HuH-7.5 (cell line): ENCODE measurements around the gene ACTN3.
A peak's percentile ranks its signal among the peaks of the same experiment; 100 is the strongest.

Experiments used
- DNase-seq: peaks from one replicate; pipeline ENCODE4 v3.0.0; 2011; ENCODE audit warnings: low spot score

The ACTN3 gene

DNA sequence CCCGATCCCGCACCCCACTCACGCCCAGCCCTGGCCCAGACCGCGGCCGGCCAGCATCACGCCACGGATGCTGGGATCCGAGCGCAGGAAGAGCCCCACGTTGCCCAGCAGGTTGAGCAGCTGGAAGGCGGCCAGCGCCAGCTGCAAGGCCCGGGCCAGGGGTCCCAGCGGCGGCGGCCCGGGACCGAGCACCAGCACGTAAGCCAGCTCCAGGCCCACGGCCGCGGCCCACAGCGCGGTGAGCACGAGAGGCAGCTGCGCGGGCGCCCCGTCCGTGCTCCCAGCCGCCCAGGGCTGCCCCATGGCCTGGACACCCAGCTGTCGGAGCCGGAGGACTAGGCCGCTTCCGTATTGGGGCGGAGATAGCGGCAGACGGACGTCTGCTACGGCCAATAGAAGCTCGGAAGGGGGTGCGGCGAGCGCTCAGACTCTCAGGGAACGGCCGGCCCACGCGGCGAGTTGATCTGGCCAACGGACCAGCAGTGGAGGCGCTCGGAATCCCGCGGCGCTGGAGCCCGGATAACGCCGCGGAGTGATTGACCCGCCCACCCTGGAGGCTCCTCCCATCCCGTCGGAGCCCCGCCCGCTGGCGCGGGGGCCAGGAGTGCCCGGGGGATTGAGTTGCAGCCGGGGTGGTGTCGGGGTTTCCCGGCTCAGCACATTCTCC is 869 bp upstream of the ACTN3 start, which contains the start of gene ZDHHC24:
TSS of gene ZDHHC24 (minus strand) at position 348 of the 667 bp plus-strand sequence. CDS start at position 303, 45 bp downstream.
- peak; percentile 100 for DNase-seq

DNA sequence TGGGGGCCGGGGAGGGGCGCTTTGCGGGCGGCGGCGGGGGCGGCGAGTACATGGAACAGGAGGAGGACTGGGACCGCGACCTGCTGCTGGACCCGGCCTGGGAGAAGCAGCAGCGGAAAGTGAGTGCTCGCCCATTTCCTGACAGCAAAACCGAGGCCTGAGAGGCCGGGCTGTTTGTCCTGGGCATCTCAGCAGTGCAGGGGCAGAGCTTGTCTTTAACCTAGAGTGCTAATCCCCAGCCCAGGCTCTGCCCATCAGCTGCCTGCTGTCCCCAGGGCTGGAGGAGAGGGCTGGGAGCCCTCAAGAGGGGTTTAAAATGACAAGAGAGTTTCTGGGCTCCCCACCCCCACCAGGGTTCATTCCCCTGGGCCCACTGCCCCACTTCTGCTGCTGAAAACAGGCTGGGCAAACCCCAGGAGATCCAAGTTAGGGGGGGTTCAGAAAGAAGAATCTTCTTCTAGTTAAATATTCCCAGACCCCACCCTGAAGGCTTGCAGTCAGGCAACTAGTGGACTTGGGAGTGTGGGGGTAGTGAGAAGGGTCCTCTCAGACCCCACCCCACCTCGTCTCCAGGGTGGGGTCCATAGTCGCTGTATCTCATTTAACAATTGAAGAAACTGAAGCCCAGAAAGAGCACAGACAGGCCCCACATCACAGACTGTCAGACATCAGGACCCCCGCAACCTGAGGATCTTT is 411 bp downstream of the ACTN3 start:
- peak; percentile 90 for DNase-seq

DNA sequence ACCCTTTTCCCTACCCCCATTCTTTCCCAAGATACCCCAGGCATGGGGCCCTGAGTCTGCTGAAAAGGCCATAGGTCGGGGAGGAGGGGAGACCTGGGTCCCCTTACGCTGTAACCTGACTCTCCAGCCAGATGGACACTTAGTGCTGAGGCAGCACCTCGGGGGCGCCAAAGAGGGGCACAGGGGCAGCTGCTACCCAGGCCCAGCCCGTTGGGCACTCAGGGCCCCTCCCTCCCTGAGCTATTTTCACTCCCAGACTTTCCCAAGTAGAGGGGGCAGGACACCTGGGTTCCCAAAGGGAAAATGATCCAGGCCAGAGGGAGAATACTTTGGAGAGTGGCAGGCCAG is 933 bp downstream of the ACTN3 start:
- peak; percentile 77 for DNase-seq

DNA sequence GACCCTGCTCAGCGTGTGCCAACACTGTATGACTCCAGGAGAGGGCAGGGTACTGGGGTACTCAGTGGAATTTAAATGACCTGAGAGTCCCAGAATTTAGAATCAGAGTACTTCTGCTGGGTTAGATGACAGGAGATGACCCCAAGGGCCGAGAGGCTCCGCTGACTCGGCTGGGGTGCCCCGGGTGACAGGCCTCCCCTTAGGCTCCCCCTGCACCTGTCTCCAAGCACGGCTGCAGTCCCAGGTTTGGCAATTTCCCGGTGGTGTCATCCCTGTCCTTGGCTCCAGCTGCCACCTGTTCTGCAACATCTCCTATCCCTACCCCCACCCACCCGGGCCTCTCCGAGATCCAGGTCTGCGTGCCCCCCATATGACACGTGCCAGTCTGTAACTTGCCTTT is 1.3 kb downstream of the ACTN3 start:
- DNase-seq, result peak; percentile 70

DNA sequence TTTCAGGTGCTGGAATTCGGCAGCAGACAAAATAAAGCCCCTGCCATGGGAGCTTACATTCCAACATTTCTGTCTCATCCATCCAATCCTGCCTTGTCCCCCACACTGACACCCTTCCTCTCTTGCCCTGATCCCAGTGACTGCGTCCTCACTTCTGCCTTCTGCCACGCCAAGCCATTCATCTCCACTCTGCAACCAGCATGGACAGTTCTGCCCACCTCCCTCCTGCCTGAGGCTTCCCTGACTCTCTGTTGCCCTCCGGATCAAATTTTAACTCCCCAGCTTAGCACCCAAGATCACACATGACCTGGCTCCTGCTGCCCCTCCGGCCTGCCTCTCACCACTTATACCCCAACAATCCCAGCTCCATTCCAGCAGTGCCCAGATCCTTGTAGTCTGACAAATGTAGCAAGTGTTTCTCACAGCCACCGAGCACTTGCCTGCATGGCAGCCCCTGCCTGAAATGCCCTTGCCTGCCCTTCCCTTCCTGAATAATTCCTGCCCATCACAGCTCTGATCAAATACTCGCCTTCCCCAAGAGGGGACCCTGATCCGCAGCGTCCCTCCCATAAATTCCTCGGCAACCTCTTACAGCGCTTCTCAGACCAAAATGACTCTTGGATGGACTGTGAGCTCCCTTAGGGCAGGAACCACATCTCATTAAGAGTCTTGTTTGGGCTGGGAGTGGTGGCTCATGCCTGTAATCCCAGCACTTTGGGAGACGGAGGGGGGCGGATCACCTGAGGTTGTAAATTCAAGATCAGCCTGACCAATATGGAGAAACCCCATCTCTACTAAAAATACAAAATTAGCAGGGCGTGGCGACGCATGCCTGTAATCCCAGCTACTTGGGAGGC is 2.3 kb downstream of the ACTN3 start:
- no peak for DNase-seq

DNA sequence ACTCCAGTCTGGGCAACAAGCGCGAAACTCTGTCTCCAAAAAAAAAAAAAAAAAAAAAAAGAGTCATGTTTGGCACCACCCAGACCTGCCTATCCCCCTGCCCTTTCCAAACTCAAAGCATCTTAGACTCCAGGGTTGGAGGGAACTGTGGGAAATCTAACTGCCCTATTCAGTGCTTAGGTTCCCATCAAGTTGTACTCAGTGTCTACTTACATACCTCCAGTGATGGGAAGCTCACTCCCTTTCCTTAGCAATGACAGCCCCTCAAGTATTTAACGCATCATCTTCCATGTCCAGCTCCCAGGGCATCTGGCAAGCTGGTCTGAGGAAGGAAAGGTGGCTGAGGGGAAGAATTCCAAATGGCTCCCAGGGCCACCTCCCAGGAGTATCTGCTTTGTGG is 3.0 kb downstream of the ACTN3 start:
- no peak for DNase-seq

DNA sequence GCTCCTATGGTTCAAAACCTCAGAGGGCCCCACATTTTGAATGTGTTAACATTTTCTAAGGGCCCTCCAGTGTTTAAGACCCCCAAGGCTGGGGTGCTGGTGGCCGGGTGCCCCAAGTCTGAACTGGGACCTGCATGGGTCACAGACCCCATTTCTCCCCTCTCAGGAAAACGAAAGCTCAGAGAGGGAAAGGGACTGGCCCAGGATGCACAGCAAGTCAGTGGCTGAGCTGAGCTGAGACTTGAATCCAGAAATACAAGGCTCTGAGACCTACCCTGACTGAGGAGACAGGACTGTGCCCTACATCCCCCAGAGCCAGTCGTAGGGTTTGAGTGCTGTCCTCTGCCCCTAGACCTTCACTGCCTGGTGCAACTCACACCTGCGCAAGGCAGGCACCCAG is 4.2 kb downstream of the ACTN3 start:
- DNase-seq, result peak; percentile 46

DNA sequence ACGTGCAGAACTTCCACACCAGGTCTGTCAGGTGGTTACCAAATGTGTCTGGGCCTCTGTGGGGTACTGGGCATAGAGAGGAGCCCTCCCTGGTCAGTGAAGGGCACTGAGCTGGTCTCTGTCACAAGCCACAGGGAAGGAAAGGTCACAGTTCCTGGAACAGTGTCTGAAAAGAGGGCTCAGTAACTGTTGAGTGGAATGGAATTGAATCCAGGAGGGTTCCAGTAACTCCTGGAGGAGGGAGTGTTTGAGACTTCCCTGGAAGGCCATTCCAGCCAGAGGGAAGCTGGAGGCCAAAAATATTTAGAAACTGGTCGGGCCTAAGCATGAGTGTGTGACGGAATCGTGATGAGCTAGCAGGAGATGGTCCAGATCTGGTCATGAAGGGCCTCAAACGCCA is 7.9 kb downstream of the ACTN3 start:
- peak; percentile 64 for DNase-seq

DNA sequence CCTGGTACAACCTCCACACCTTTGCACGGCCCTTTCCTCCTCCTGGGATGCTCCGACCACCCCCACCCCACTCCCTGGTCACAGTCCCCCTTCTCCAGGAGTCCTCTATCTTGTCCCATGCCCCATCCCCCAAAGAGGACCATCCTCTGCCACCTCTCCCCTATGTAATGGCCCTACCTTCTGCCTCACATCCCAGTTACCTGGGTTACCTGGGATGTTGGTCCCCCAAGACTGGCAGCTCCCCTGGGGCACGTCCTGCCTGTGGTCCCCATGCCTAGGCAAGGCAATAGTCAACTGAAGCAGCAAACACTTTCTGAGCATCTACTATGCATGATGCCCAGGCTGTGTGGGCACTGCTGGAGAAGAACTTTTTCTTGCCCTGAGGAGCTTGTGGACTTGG is 8.7 kb downstream of the ACTN3 start:
- DNase-seq, result peak; percentile 58

DNA sequence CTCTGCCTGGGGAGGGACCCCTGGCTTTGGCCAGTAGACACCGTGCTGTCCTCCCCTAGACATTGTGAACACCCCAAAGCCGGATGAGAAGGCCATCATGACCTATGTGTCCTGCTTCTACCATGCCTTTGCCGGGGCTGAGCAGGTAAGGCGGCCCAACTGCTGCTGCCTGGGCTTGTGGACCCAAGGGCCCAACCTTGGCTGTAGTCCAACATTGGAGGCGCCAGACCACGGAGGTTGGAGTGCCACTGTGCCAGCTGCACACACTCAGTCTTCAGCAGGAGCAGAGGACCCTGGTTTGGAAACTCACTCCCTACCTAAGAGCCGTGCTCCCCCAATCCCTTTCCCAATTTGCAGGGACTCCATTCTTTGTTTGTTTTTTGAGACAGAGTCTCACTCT is 9.4 kb downstream of the ACTN3 start:
- DNase-seq, result no peak

DNA sequence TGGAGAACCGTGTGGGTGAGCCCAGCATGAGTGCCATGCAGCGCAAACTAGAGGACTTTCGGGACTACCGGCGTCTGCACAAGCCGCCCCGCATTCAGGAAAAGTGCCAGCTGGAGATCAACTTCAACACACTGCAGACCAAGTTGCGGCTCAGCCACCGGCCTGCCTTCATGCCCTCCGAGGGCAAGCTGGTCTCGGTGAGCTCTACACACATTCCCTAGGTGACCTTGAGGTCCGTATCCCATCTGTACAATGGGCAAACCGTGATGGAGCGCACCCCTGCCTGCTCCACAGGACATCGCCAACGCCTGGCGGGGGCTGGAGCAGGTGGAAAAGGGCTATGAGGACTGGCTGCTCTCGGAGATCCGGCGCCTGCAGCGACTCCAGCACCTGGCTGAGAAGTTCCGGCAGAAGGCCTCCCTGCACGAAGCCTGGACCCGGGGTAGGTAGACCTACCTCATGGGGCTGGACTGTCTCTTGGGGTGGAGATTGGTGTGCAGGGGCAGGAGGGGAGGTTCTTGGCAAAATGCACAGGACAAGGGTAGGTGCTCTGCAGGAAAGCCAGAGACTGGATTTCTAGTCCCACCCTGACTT is 11.1 kb downstream of the ACTN3 start:
- peak; percentile 63 for DNase-seq

DNA sequence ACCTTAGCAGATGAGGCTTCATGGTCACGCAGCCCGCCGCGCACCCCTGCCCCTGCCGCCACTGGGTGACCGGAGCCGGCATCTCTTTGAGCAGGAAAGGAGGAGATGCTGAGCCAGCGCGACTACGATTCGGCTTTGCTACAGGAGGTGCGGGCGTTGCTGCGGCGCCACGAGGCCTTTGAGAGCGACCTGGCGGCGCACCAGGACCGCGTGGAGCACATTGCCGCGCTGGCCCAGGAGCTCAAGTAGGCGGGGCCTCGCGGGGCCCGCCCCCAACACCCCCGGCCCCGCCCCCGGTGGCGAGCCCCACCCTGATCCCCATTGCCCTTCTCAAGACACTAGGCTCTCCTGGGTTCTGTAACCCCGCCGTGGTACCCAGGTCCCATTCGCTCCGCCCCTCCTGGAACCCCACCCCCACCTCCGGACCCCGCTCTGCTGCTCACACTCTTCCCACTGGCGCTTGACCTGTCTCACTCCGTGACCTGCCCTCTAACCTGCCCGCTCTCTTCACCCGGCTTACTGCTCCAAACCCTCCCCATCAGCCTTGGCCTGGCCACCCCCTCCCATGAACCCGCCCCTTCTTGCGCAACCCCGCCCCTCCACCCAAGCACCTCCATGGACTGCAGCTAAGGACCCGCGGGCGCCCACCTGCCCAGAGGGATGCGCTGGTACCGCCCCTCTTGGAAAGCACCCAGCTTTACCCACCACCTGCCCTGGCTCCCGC is 12.6 kb downstream of the ACTN3 start:
- peak; percentile 73 for DNase-seq

DNA sequence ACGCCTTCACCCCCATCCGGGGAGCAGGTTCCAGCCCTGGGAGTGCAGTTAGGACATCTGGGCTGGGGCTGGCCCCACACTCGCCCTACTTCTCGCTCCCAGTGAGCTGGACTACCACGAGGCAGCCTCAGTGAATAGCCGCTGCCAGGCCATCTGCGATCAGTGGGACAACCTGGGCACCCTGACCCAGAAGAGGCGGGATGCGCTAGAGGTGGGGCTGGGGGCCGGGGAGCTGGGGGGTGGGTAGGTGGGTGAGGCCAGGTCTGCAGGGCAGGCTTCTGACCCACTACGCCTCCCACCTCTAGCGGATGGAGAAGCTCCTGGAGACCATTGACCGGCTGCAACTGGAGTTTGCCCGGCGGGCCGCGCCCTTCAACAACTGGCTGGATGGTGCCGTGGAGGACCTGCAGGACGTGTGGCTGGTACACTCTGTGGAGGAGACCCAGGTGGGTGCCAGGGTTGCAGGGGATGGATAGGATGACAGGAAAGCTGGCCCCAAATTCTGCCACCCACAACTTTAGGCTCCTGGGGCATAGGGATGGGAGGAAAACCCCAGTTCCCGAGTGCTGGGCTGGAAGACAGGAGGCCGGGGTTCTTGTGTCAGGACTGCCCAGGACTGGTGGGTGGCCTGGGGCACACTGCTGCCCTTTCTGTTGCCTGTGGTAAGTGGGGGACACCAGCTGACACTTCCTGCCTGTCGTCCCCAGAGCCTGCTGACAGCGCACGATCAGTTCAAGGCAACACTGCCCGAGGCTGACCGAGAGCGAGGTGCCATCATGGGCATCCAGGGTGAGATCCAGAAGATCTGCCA is 13.4 kb downstream of the ACTN3 start:
- peak; percentile 64 for DNase-seq

DNA sequence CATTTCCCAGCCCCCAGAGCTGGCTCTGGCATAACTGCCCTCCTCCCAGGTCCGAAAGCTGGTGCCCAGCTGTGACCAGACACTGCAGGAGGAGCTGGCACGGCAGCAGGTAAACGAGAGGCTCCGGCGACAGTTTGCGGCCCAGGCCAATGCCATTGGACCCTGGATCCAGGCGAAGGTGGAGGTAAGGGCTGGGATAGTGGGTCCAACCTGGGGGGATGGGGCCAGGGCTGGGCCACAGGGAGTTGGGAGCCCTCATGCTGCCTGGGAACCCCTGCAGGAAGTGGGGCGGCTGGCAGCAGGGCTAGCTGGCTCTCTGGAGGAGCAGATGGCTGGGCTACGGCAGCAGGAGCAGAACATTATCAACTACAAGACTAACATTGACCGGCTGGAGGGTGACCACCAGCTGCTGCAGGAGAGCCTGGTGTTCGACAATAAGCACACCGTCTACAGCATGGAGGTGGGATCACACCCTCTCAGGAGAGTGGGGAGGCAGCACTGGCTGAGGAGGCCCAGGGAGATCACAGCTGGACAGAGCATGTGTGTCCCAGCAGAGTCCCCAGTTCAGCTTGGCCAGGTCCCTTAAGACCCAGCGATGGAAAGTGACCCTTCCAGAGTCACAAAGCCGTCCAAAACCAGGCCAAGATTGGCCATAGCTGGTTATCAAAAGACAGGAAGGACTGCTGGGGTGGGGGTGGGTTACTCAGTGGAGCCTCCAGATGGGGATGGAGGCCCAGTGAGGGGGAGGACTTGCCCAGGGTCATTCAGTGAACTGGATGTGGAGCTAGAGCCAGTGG is 14.7 kb downstream of the ACTN3 start:
- DNase-seq, result peak; percentile 64

DNA sequence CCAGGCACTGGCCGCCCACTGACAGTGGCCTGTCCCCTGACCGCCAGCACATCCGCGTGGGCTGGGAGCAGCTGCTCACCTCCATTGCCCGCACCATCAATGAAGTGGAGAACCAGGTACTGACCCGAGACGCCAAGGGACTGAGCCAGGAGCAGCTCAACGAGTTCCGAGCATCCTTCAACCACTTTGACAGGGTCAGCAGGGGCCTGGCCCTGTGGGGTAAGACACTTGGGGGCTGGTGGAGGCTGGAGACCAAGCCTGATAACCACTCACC is 15.2 kb downstream of the ACTN3 start:
- no peak for DNase-seq

DNA sequence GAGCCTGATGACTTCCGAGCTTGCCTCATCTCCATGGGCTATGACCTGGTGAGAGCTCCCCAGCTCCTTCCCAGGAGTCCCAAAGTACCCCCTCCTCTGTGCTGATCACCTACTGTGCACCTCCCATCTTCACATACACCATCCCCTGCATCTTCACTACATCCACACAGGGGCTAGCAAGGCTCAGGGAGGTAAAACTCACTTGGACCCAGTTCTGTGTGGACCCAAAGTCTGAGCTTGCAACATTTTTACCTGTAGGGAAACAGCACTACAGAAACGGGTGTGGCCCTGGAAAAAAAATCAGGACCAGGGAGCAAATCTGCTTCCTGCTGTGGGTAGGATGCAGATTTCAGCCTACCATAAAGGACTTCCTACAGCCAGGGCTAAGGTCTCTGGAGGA is 15.6 kb downstream of the ACTN3 start:
- peak; percentile 58 for DNase-seq

DNA sequence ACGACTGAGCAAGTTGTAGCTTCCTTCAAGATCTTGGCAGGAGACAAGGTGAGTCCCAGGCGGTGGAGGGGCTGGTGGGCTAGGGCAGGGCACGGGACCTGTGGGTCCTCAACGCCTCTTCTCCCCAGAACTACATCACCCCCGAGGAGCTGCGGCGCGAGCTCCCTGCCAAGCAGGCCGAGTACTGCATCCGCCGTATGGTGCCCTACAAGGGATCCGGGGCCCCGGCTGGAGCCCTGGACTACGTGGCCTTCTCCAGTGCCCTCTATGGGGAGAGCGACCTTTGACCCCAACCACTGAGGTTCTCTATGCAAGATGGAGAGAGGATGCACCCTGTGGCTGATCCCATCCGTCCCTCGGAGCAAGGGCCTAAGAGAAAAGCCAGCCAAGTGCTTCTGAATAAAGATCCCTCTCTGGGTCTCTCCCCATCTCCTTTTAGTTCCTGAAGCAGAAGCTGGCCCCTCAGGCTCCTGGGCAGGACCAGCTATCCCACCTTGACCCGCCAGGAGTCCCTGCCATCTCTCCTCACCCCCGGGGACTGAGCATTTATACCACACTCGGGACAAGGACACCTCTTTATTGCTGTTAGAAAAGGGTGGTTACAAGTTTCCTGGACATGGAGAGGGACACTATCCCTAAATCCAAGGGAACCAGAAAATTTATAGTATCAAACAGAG is 16.3 kb downstream of the ACTN3 start:
- peak; percentile 69 for DNase-seq

DNA sequence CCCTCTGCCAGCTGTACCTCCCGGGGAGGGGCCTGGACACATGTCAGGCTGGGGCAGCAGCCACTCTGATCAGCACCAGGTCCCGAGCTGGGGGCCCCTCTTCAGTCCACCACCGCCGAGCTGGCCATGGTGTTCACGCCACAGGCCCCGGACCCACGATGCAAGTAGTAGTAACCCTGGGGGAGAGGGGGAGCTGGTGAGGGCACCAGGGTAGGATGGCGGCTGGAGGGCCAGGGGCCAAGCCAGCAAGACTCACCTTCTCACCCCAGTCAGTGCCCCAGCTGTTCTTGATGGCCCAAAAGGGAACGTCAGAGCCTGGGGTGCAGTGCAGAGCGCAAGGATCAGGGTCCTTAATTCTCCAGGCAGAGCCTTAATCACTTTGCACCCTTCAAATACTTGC is 17.1 kb downstream of the ACTN3 start:
- no peak for DNase-seq

DNA sequence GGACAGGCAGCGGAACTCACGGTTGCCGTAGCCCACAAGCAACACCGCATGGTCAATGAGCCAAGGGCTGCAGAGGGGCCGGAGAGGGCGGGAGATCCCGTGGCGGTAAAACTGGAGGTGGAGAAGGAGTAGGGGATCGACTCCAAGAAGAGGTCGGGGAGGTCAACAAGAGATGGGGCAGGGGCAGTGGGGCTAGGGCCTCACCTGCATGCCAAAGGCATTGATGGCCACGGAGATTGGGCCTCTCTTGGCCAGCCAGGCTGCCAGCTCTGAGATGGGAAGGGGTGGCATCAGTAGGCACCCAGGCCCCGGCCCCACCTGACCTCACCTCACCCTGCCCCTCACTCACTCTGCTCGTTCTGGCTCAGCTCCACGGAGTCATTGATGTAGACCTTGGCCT is 17.8 kb downstream of the ACTN3 start:
- DNase-seq, result no peak

DNA sequence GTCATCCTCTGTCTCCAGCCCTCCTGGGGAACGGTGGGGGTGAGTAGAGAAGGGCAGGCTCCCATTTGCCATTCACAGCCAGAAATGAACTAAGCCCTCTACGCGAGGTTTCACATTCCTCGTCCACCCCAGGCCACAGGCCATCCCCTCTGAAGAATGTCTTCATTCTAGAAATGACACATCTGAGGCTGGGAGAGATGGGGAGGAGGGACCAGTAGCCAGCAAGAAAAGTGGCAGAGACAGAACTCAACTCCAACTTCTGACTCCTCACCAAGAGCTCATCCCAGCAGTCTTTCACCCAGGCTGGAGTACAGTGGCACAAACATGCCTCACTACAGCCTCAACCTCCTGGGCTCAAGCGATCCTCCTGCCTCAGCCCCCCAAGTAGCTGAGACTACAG is 18.3 kb downstream of the ACTN3 start:
- no peak for DNase-seq
